A549 (cell line): Measurements from ENCODE around the gene BMPR2. TPM values are rescaled to one million over a fixed set of nuclear protein-coding genes. Genes with fewer than 3 reads are reported as not detected.
"Not testable (repeated sequence)": the region's sequence is repeated elsewhere in the genome, so short reads cannot be mapped to it uniquely, and the experiment has no call there.

Experiments used
- ATAC-seq, 2 experiments: fragments of 200-7000 bp in 1 of 2; fragments of >200 bp in 1 of 2; cut with Nextera tagmentation in 1 of 2; cut with Tn5 transposase in 1 of 2; 3 replicates each; pipeline versions ENCODE4 v1.8.0 to v1.9.1; 2018 to 2020; ENCODE audit warnings: mild to moderate bottlenecking in 1 of 2, moderate library complexity in 1 of 2
- CTCF ChIA-PET: fragments of 300-600 bp; sonication (Branson Sonifier 250); formaldehyde crosslinking; extraction: SDS; loops from one replicate; lab custom pipeline; 2021; ENCODE audit warnings: antibody characterized with exemption, inconsistent platforms; lab: Yijun Ruan, JAX
- POLR2A ChIA-PET: fragments of 350-600 bp; formaldehyde crosslinking; extraction: SDS; loops from one replicate; lab custom pipeline; 2021; ENCODE audit warnings: antibody characterized with exemption, inconsistent platforms; lab: Yijun Ruan, JAX
- DNase-seq, 2 experiments: peaks; one replicate each; pipeline versions ENCODE4 v3.0.0 to v3.0.0-alpha.2; 2011 to 2016; ENCODE audit warnings: low read depth in 1 of 2, low spot score in 1 of 2
- FAIRE-seq: peaks from 2 replicates; lab custom pipeline; 2011; peaks lifted over from hg19 to GRCh38; lab: Jason Lieb, UNC
- H3K27ac ChIP-seq, 2 experiments: fragments of >200 bp; sonication (Bioruptor Twin); formaldehyde crosslinking; 3 replicates each; pipeline ENCODE4 v1.5.1; 2016 to 2017
- H3K4me1 ChIP-seq: fragments of >200 bp; sonication (Bioruptor Twin); formaldehyde crosslinking; 3 replicates; pipeline ENCODE4 v1.6.1; 2016
- H3K4me2 ChIP-seq: fragments of >200 bp; sonication (Bioruptor Twin); formaldehyde crosslinking; 3 replicates; pipeline ENCODE4 v1.6.1; 2016
- H3K4me3 ChIP-seq: fragments of >200 bp; sonication (Bioruptor Twin); formaldehyde crosslinking; 3 replicates; pipeline ENCODE4 v1.5.1; 2016
- H3K9me3 ChIP-seq: fragments of >200 bp; sonication (Bioruptor Twin); formaldehyde crosslinking; 3 replicates; pipeline ENCODE4 v1.6.1; 2016
- BHLHE40 ChIP-seq: IDR thresholded peaks from 2 replicates; pipeline ENCODE4 v1.6.1; 2012; ENCODE audit warnings: low read depth, low read length, inconsistent platforms
- CBX2 ChIP-seq: fragments of 200-600 bp; sonication (generic); IDR thresholded peaks from 2 replicates; pipeline ENCODE4 v1.6.1; 2016; ENCODE audit warnings: low read depth, mild to moderate bottlenecking, borderline replicate concordance
- EHF ChIP-seq: fragments of 250-450 bp; sonication (Bioruptor Pico); IDR thresholded peaks from 2 replicates; pipeline ENCODE4 v1.5.0; 2020; ENCODE audit warnings: mild to moderate bottlenecking
- ESRRA ChIP-seq: fragments of 150-350 bp; IDR thresholded peaks from 2 replicates; pipeline ENCODE4 v1.6.1; 2014; ENCODE audit warnings: mild to moderate bottlenecking, low read length, borderline replicate concordance
- FOSL2 ChIP-seq, 2 experiments: fragments of 450-650 bp in 1 of 2; fragments of >200 bp in 1 of 2; sonication (Bioruptor Twin) in 1 of 2; formaldehyde crosslinking; IDR thresholded peaks; 2 replicates each; pipeline versions ENCODE4 v1.5.0 to v1.6.1; 2016 to 2020; ENCODE audit warnings: mild to moderate bottlenecking in 1 of 2, moderate library complexity in 1 of 2
- HOXA7 ChIP-seq: fragments of 250-450 bp; sonication (Bioruptor Pico); IDR thresholded peaks from 2 replicates; pipeline ENCODE4 v1.5.0; 2020; ENCODE audit warnings: mild to moderate bottlenecking, moderate library complexity
- HOXB5 ChIP-seq: fragments of 250-450 bp; sonication (Bioruptor Pico); IDR thresholded peaks from 2 replicates; pipeline ENCODE4 v1.5.0; 2020; ENCODE audit warnings: mild to moderate bottlenecking, moderate library complexity
- POLR2A ChIP-seq: IDR thresholded peaks from 2 replicates; pipeline ENCODE4 v1.6.1; 2012; ENCODE audit warnings: mild to moderate bottlenecking, low read length
- POLR2AphosphoS2 ChIP-seq: conservative IDR thresholded peaks from 2 replicates; pipeline ENCODE4 v1.6.1; 2012; ENCODE audit warnings: low read length, improper control_type of control experiment, inconsistent platforms
- TP53 ChIP-seq: fragments of 250-450 bp; sonication (Bioruptor Pico); IDR thresholded peaks from 2 replicates; pipeline ENCODE4 v1.5.0; 2021; ENCODE audit warnings: mild to moderate bottlenecking, moderate library complexity
- WGBS: methylation state at CpG from one replicate; pipeline ENCODE4 v1.1.6; 2017; ENCODE audit errors: missing lambda C conversion rate; 5-methylcytosine and 5-hydroxymethylcytosine counted together
- polyA plus RNA-seq, 4 experiments: library from polyadenylated mRNA; depleted of rRNA in 3 of 4; stranded (reverse); fragments of >200 nt; fragmentation: RNase III in 1 of 4; extraction: RNeasy Plus Mini Kit Qiagen cat#74134 plus additional on column Dnase treatment in 1 of 4; gene quantifications; 2 replicates in 3 of 4; 3 replicates in 1 of 4; pipeline ENCODE4 v1.2.3, GENCODE V29; 2011 to 2017
- TF ChIP-seq, protein P1 (sequence below): fragments of >200 bp; sonication (Bioruptor Twin); formaldehyde crosslinking; IDR thresholded peaks from 2 replicates; pipeline ENCODE4 v1.6.1; 2016
- TF ChIP-seq, protein P2 (sequence below): fragments of 150-350 bp; IDR thresholded peaks from 2 replicates; pipeline ENCODE4 v1.6.1; 2014; ENCODE audit warnings: low read depth, mild to moderate bottlenecking, low read length
- TF ChIP-seq, protein P3 (sequence below): fragments of >200 bp; sonication (Bioruptor Twin); formaldehyde crosslinking; IDR thresholded peaks from 3 replicates; pipeline ENCODE4 v1.6.1; 2016

BMPR2 gene
- polyA plus RNA-seq, 2 of the 4 experiments (the other 2 are of a cell fraction): 13.9 to 46.3 TPM

DNA sequence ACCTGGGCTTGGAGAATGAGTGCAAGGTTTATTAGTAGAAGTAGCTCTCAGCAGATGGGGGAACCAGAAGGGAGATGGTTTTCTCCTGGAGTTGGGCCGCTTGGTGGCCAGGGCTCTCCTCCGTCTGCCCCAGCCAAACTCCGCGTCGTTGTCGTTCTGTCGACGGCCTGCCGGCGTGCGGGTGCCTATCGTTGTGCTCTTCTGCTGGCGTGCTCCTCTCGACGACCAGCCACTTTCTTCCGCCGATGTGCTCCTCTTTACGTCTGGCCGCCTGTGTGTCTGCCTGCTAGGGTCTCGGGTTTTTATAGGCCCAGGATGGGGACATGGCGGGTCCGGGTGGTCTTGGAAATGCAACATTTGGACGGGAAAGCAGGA, 119.1 kb downstream of the BMPR2 start:
- POLR2A ChIA-PET: no interaction called here
- H3K27ac ChIP-seq: no peak overlapping the region
- CTCF ChIA-PET: no interaction called here
- H3K9me3 ChIP-seq: no peaks in the 10 kb centered on the region
- ATAC-seq (no peak; a peak in 1 of 6 replicates), DNase-seq (no peak), FAIRE-seq (no peak)
- WGBS: 94% methylated on average over 23 of the region's 23 CpGs
- H3K4me3 ChIP-seq: no peak overlapping the region
- H3K4me2 ChIP-seq: no peak overlapping the region
- TF ChIP-seq BHLHE40: no peak
- no peak for TF ChIP-seq CBX2
- TF ChIP-seq, protein P1, sequence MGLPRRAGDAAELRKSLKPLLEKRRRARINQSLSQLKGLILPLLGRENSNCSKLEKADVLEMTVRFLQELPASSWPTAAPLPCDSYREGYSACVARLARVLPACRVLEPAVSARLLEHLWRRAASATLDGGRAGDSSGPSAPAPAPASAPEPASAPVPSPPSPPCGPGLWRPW: no peak
- no peak for TF ChIP-seq ESRRA
- no peak for TF ChIP-seq POLR2AphosphoS2
- TF ChIP-seq, protein P2, sequence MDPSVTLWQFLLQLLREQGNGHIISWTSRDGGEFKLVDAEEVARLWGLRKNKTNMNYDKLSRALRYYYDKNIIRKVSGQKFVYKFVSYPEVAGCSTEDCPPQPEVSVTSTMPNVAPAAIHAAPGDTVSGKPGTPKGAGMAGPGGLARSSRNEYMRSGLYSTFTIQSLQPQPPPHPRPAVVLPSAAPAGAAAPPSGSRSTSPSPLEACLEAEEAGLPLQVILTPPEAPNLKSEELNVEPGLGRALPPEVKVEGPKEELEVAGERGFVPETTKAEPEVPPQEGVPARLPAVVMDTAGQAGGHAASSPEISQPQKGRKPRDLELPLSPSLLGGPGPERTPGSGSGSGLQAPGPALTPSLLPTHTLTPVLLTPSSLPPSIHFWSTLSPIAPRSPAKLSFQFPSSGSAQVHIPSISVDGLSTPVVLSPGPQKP: no peak
- TF ChIP-seq, protein P3, sequence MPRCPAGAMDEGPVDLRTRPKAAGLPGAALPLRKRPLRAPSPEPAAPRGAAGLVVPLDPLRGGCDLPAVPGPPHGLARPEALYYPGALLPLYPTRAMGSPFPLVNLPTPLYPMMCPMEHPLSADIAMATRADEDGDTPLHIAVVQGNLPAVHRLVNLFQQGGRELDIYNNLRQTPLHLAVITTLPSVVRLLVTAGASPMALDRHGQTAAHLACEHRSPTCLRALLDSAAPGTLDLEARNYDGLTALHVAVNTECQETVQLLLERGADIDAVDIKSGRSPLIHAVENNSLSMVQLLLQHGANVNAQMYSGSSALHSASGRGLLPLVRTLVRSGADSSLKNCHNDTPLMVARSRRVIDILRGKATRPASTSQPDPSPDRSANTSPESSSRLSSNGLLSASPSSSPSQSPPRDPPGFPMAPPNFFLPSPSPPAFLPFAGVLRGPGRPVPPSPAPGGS: no peak
- TF ChIP-seq TP53 (CRISPR knock-in tag): no peak
- H3K4me1 ChIP-seq: peaks cover 13% of the 10 kb centered on the region

DNA sequence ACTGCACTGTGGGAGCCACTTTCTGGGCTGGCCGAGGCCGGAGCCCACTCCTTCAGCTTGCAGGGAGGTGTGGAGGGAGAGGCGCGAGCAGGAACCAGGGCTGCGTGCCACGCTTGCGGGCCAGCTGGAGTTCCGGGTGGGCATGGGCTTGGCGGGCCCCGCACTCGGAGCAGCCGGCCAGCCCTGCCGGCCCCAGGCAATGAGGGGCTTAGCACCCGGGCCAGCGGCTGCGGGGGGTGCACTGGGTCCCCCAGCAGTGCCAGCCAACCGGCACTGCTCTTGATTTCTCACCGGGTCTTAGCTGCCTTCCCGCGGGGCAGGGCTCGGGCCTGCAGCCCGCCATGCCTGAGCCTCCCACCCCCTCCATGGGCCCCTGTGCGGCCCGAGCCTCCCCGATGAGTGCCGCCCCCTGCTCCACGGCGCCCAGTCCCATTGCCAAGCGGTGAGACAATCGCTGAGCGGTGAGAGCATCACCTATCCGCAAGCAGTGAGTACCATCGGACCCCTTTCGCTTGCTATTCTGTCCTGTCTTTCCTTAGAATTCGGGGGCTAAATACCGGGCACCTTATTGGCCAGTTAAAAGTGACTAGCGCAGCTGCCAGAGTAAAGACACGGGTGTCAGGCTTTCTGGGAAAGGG, 120.8 kb downstream of the BMPR2 start:
- DNase-seq, H3K27ac ChIP-seq, H3K4me2 ChIP-seq, H3K4me3 ChIP-seq, POLR2A ChIA-PET, FAIRE-seq, ATAC-seq, CTCF ChIA-PET, H3K9me3 ChIP-seq: not testable (repeated sequence)
- H3K4me1 ChIP-seq: peaks cover 13% of the 10 kb centered on the region
- WGBS: 95% methylated on average over 16 of the region's 38 CpGs

DNA sequence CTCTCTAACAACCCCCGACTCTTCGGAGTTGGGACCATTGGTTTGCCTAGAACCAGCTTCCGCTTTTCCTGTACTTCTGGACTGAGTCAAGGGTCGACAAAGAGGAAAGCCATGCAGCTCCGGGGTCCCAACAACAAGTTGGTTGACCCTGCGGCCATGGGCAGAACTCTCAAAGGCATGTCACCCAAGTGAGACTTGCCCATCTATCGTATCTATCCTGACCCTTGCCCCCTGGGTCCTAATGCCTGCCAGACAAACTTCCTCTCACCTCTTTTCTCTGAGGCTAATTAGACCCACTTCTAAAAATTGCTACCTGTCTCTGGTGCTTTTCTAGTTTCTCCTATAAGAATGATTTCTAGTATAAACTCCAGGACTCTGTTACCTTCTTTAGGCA, 121.3 kb downstream of the BMPR2 start:
- FAIRE-seq, DNase-seq, POLR2A ChIA-PET, H3K4me2 ChIP-seq, CTCF ChIA-PET, H3K9me3 ChIP-seq, H3K27ac ChIP-seq, H3K4me3 ChIP-seq, ATAC-seq: not testable (repeated sequence)
- peaks cover 13% of the 10 kb centered on the region for H3K4me1 ChIP-seq
- WGBS: 86% methylated on average over 7 of the region's 7 CpGs

DNA sequence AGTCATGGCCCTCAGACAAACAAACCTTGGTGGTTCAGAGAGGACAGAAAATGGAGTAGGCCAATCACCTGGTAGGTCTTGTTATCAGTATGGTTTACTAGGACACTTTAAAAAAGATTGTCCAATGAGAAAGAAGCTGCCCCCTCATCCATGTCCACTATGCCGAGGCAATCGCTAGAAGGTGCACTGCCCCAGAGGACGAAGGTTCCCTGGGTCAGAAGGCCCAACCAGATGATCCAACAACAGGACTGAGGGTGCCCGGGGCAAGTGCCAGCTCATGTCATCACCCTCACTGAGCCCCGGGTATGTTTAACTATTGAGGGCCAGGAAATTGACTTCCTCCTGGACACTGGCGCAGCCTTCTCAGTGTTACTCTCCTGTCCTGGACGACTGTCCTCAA, 123.7 kb downstream of the BMPR2 start:
- FAIRE-seq, H3K4me2 ChIP-seq, H3K4me3 ChIP-seq, ATAC-seq, CTCF ChIA-PET, DNase-seq, H3K4me1 ChIP-seq, H3K27ac ChIP-seq, POLR2A ChIA-PET, H3K9me3 ChIP-seq: not testable (repeated sequence)
- WGBS: 74% methylated on average over 7 of the region's 7 CpGs

DNA sequence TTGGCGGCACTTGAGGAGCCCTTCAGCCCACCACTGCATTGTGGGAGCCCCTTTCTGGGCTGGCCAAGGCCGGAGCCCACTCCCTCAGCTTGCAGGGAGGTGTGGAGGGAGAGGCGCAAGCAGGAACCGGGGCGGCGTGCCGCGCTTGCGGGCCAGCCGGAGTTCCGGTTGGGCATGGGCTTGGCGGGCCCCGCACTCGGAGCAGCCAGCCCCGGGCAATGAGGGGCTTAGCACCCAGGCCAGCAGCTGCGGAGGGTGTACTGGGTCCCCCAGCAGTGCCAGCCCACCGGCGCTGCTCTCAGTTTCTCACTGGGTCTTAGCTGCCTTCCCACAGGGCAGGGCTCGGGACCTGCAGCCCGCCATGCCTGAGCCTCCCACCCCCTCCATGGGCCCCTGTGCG, 127.1 kb downstream of the BMPR2 start:
- H3K4me3 ChIP-seq, H3K9me3 ChIP-seq, H3K4me2 ChIP-seq, H3K4me1 ChIP-seq, POLR2A ChIA-PET, DNase-seq, FAIRE-seq, H3K27ac ChIP-seq, ATAC-seq: not testable (repeated sequence)
- 60% methylated on average over 1 of the region's 21 CpGs for WGBS
- CTCF ChIA-PET: interaction anchor here (1.1 kb wide), 1 partner anchor 10 kb away, joined by 3 read pairs; no protein-coding TSS in a partner anchor

DNA sequence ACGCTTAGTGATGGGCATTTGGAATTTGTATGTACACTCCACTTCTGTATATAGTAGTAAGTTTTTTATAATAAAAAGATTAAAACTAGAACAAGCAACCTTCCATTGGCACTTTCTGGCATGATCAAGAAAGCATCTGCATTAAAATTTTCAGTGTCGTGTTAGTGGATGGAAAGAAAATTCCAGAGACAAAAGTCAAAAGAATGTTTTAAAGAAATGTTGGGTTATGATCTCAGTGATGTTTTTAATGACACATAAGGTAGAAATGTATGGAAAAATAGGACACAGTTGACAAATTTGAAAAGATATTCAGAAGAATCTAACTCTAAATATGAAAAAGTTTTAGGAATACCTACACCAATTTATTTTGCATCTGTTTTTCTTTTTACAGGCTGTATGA, 132.6 kb downstream of the BMPR2 start:
- FAIRE-seq (no peak), ATAC-seq (no peak), DNase-seq (no peak)
- ChIA-PET CTCF (no interaction called here), POLR2A (no interaction called here)
- H3K27ac ChIP-seq: no peak overlapping the region
- no peak overlapping the region for H3K4me2 ChIP-seq
- peaks cover 8% of the 10 kb centered on the region; the same call in 2 of the 3 replicates for H3K4me1 ChIP-seq
- H3K4me3 ChIP-seq: no peak overlapping the region
- 85% methylated on average over 2 of the region's 2 CpGs for WGBS
- no peak for TF ChIP-seq CBX2
- TF ChIP-seq EHF (CRISPR knock-in tag): no peak
- TF ChIP-seq, protein P3: no peak
- no peak for TF ChIP-seq POLR2A
- no peak for TF ChIP-seq FOSL2 (IDR thresholded peaks at IDR 0.05)
- TF ChIP-seq FOSL2 (CRISPR knock-in tag; IDR thresholded peaks at IDR 0.05): no peak
- TF ChIP-seq HOXB5: no peak
- TF ChIP-seq HOXA7 (CRISPR knock-in tag): no peak
- TF ChIP-seq BHLHE40: no peak
- no peaks in the 10 kb centered on the region for H3K9me3 ChIP-seq
